AG09319 (cell line): ENCODE measurements around the gene TTC32.

ENCODE experiments used
- DNase-seq: peaks from one replicate; pipeline ENCODE4 v3.0.0-alpha.2; 2010; ENCODE audit warnings: low read depth; ENCODE audit errors: extremely low read depth
- TF ChIP-seq, protein P1 (sequence below): IDR thresholded peaks from 2 replicates; pipeline ENCODE4 v1.5.1; 2011; ENCODE audit warnings: low read depth, mild to moderate bottlenecking, inconsistent platforms, low read length, moderate library complexity

The TTC32 gene

DNA sequence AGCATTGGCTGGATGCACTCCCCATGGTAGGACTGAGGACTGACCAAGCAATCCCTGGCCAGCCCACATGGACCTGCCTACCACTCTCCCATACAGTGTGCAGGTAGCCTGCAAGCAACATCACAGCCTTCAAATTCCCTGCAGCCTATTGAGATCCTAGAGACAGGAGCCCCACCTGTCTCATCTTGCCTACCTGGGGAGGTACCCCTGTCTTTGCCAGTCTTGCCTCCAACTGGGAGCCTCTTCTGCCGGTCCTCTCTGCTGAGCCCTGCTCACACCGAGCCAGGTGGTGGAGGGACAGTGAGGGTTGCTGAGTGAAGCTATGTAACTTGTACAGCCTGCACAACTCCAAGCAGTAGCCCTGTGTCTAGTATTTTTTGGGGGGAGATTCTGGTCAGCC, 29.9 kb downstream of the TTC32 start:
- no peak for DNase-seq
- TF ChIP-seq, protein P1, sequence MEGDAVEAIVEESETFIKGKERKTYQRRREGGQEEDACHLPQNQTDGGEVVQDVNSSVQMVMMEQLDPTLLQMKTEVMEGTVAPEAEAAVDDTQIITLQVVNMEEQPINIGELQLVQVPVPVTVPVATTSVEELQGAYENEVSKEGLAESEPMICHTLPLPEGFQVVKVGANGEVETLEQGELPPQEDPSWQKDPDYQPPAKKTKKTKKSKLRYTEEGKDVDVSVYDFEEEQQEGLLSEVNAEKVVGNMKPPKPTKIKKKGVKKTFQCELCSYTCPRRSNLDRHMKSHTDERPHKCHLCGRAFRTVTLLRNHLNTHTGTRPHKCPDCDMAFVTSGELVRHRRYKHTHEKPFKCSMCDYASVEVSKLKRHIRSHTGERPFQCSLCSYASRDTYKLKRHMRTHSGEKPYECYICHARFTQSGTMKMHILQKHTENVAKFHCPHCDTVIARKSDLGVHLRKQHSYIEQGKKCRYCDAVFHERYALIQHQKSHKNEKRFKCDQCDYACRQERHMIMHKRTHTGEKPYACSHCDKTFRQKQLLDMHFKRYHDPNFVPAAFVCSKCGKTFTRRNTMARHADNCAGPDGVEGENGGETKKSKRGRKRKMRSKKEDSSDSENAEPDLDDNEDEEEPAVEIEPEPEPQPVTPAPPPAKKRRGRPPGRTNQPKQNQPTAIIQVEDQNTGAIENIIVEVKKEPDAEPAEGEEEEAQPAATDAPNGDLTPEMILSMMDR = no peak

DNA sequence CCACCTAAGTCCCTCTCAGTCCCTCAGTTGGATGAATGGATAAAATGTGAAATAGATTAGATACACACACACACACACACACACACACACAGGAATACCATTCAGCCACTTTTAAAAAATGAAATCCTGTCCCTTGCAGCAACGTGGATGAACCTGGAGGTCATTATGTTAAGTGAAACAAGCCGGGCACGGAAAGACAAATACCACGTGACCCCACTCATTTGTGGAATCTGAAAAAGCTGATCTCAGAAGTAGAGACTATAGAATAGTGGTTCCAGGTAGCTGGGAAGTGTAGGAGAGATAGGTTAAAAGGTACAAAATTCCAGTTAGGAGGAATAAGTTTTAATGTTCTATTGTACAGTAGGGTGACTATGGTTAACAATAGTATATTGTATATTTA, 31.0 kb downstream of the TTC32 start:
- DNase-seq = no peak
- TF ChIP-seq, protein P1 = no peak

DNA sequence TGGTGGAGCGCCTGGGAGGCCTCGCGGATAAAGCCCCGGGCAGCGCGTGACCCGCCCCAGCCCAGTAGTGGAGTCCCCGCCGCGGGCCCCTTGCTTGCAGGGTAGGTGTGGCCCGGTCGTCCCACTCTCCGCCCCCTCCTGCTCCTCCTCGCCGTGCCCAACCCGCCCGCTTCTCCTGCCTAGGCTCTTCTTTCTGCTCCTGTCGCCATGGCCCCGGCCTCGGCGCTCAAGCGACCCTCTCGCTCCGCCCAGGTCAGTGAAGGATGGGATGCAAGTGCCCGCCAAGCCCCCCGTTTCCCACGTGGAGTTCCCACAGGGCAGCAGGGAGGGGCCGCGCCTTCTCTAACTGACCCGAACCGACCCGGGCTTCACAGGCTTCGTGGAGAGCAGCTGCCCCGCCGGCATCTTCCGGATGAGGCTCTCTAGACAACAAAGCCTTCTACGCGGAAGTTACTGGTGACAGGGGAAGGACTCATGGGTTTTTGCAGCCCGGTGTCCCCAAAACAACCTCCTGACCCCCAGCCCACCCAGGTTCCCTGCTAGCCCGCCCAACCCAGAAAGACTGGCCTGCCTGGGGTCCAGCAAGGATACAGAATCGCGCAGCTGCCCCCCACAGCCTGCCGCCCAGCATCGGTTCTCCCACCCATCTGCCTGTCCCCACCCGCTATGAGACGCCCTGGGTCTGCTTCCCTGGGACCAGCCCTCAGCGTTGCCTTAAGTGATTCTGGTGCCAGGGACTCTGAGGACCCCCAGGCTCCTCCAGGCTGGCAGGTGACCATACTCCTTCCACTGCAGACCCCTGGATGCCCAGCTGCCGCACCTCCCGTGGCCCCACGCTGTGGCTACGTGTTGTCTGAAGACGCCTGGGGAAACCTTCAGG, 32.8 kb downstream of the TTC32 start:
- DNase-seq = no peak
- TF ChIP-seq, protein P1 = no peak

DNA sequence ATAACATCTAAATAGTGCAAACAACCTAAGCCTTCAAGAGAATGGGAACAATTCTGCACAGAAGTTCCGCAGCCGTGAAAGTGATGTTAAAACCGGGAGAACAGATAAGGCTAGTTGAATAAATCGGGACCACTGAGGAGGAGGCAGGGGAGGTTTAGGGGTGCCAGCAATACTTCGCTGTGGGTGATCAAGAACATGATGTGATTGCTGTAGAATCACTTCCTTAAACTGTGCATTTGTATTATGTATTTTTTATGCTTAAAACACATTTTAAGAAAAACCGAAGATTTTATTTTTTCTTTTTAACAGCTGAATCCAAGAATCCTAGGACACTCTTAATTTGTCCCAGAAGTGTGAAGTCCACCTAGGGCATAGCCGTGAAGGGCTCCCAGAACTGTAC, 33.6 kb downstream of the TTC32 start:
- no peak for DNase-seq
- TF ChIP-seq, protein P1 = no peak

DNA sequence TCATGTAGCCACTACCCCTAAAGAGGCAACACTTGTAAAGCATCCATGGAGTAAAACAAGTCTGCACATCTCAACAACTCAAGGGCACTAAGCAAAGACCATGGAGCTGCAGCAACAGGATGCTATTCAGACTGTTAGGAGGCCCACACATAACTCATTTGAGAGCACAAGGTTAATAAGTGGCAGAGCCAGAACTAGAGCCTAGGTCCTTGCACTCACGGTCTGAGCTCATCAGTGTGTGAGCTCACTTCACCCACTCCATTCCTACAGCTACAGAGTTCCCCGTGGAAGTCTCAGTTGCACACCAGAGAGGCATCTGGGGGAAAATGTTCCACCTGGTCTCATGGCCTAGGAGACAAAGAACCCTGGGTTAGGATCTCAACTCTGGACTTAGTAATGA, 35.0 kb downstream of the TTC32 start:
- TF ChIP-seq, protein P1 = no peak
- DNase-seq = no peak

DNA sequence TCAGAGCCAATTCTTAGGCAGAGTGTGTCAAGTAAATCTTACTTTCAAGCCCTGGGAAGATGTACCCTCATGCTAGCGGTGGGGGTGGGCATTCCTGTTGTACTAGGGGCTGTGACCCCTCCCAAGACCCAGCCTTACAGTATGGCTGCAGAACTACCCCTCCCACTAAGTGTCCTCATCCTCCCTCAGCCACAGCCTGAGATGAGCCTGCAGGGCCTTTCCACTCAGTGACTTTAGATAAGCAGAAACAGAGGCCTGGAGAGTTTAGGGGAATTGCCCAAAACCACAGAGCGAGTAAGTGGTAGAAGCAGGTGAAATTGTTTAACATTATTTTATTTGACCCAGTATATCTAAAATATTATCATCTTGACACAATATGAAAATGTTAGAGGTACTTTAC, 36.6 kb downstream of the TTC32 start:
- no peak for DNase-seq
- TF ChIP-seq, protein P1 = no peak

DNA sequence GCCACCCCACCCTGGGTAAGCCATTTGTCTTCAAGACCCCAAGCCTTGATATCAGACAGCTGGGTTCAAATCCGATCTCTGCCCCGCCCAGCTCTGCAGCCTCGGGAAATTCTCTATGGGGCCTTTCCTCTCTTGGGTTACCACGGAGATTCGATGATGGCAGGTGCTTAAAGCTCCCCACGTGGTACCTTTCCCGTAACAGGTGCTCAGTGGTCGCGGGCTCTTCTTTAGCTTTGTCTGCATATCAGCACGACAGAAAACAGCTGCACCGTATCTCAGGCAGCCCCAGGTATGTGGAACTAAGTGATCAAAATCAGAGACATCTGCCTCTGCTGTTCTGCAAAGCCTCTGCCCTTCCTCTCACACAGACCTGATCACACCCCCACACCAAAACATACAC, 37.4 kb downstream of the TTC32 start:
- no peak for DNase-seq
- TF ChIP-seq, protein P1 = no peak
